ENCODE data around the gene PNRC1. TPM values are rescaled to one million over a fixed set of nuclear protein-coding genes. Genes with fewer than 3 reads are reported as not detected.

Gene PNRC1
- polyA plus RNA-seq, 1 of the 3 experiments (the other 2 are of a cell fraction) = 7.8 TPM

GRCh38 chr6:89121934-89122333, 41.4 kb downstream of the PNRC1 start (continued):
- no peak for TF ChIP-seq CTCF (IDR thresholded peaks at IDR 0.05)
- TF ChIP-seq NFIC (IDR thresholded peaks at IDR 0.05; ENCODE audit: borderline replicate concordance) = no peak
- TF ChIP-seq GABPA (IDR thresholded peaks at IDR 0.05; ENCODE audit: low read depth) = no peak

GRCh38 chr6:89122625-89123024, 42.1 kb downstream of the PNRC1 start:
- peak; percentile 57 for DNase-seq
- H3K27ac ChIP-seq (ENCODE audit: low read depth in 2 of 2, low read length in 1 of 2) = no peak overlapping the region
- H3K27me3 ChIP-seq (ENCODE audit: insufficient read depth) = no peaks in the 10 kb centered on the region
- H2AFZ ChIP-seq (ENCODE audit: low read depth) = no peak overlapping the region
- H3K9me2 ChIP-seq = no peaks in the 10 kb centered on the region
- no peaks in the 10 kb centered on the region for H3K79me2 ChIP-seq (ENCODE audit: insufficient read depth)
- H4K20me1 ChIP-seq (ENCODE audit: insufficient read depth) = no peaks in the 10 kb centered on the region
- peaks cover 0 to 4% of the 10 kb centered on the region in 2 experiments; a peak in 1 of 4 replicates for H3K4me1 ChIP-seq (ENCODE audit: control insufficient read depth in 1 of 2, insufficient read depth in 2 of 2, low read depth in 1 of 2, low read length in 1 of 2)
- ChIA-PET CTCF (interaction anchor here (0.6 to 4.8 kb wide), 12 partner anchors 9 to 243 kb away, joined by 3 to 50 read pairs (median 4); no protein-coding TSS in a partner anchor), POLR2A (no interaction called here)
- no peak overlapping the region for H3K4me3 ChIP-seq (ENCODE audit: low read depth in 2 of 2, low read length in 1 of 2)
- H3K9me3 ChIP-seq = no peaks in the 10 kb centered on the region
- H3K4me2 ChIP-seq = no peak overlapping the region
- no peak overlapping the region for H3K9ac ChIP-seq
- H3F3A ChIP-seq (replicated peaks; ENCODE audit: insufficient read depth) = peaks cover 5% of the 10 kb centered on the region
- no peaks in the 10 kb centered on the region for H3K36me3 ChIP-seq (replicated peaks in 1 of 2; ENCODE audit: control insufficient read depth in 1 of 2, insufficient read depth in 2 of 2, low read length in 1 of 2)
- TF ChIP-seq TAF1 (IDR thresholded peaks at IDR 0.05; ENCODE audit: borderline replicate concordance, low read depth, low read length) (no peak), RXRA (IDR thresholded peaks at IDR 0.05; ENCODE audit: borderline replicate concordance, low read depth) (no peak), GATA2 (CRISPR knock-in tag; IDR thresholded peaks at IDR 0.05) (no peak), NFIC (IDR thresholded peaks at IDR 0.05; ENCODE audit: borderline replicate concordance) (no peak), SIN3A (IDR thresholded peaks at IDR 0.05; ENCODE audit: borderline replicate concordance, low read depth, low read length) (no peak), ELF1 (IDR thresholded peaks at IDR 0.05) (no peak), POLR2AphosphoS5 (IDR thresholded peaks at IDR 0.05; ENCODE audit: low read depth, low read length) (no peak), JUND (IDR thresholded peaks at IDR 0.05) (no peak), RFX5 (IDR thresholded peaks at IDR 0.05; ENCODE audit: low read length) (no peak), PBX3 (IDR thresholded peaks at IDR 0.05) (no peak), FOSL2 (IDR thresholded peaks at IDR 0.05; ENCODE audit: borderline replicate concordance, low read depth) (no peak), EP300 (IDR thresholded peaks at IDR 0.05; ENCODE audit: borderline replicate concordance in 1 of 2, low read depth in 1 of 2, low read length in 1 of 2) (no peak), NRF1 (IDR thresholded peaks at IDR 0.05; ENCODE audit: low read depth, low read length) (no peak), CTCF (IDR thresholded peaks at IDR 0.05) (peak; percentile 68), RAD21 (IDR thresholded peaks at IDR 0.05; ENCODE audit: low read length) (peak; percentile 92), MXI1 (IDR thresholded peaks at IDR 0.05; ENCODE audit: low read depth, low read length) (no peak), TCF12 (IDR thresholded peaks at IDR 0.05) (no peak), REST (IDR thresholded peaks at IDR 0.05; ENCODE audit: low read depth, low read length) (no peak), IRF3 (IDR thresholded peaks at IDR 0.05; ENCODE audit: low read depth, low read length) (no peak), SMC3 (IDR thresholded peaks at IDR 0.05; ENCODE audit: low read depth, low read length) (peak; percentile 77), FOXM1 (IDR thresholded peaks at IDR 0.05; ENCODE audit: low read depth) (no peak), EZH2phosphoT487 (IDR thresholded peaks at IDR 0.05; ENCODE audit: borderline replicate concordance, low read depth) (no peak), CHD2 (IDR thresholded peaks at IDR 0.05; ENCODE audit: low read length, partially characterized antibody) (no peak)
